K562 (cell line): ENCODE data around the gene LBR. TPM values are rescaled to one million over a fixed set of nuclear protein-coding genes. Genes with fewer than 3 reads are reported as not detected.

Experiments
- EP400 ChIP-seq: fragments of 450-650 bp; IDR thresholded peaks from 2 replicates; pipeline ENCODE4 v1.6.1; 2017; ENCODE audit warnings: antibody characterized with exemption, mild to moderate bottlenecking, moderate library complexity
- NR4A1 ChIP-seq, 2 experiments: fragments of 250-450 bp in 1 of 2; fragments of 450-650 bp in 1 of 2; sonication (Bioruptor Pico) in 1 of 2; IDR thresholded peaks; 2 replicates each; pipeline versions ENCODE4 v1.4.0 to v1.6.1; 2016 to 2020; ENCODE audit warnings: mild to moderate bottlenecking in 2 of 2, missing compliant biosample characterization in 1 of 2, missing genetic modification characterization in 1 of 2, moderate library complexity in 1 of 2
- RBM34 ChIP-seq: fragments of 200-400 bp; formaldehyde crosslinking; IDR thresholded peaks from 2 replicates; pipeline ENCODE4 v1.6.1; 2018; ENCODE audit warnings: low read length, borderline replicate concordance; ENCODE audit not compliant: insufficient read depth
- RNF2 ChIP-seq: sonication (generic); IDR thresholded peaks from 2 replicates; pipeline ENCODE4 v1.6.1; 2016
- SRSF1 ChIP-seq: fragments of 200-400 bp; formaldehyde crosslinking; IDR thresholded peaks from 2 replicates; pipeline ENCODE4 v1.6.1; 2017; ENCODE audit warnings: mild to moderate bottlenecking, low read depth, low read length, moderate library complexity
- TCFL5 ChIP-seq: fragments of 250-450 bp; sonication (Bioruptor Pico); conservative IDR thresholded peaks from 2 replicates; pipeline ENCODE4 v1.6.1; 2021; ENCODE audit warnings: mild to moderate bottlenecking, moderate library complexity, matching md5 sums
- ZNF766 ChIP-seq: fragments of 200-800 bp; sonication (Bioruptor generic); conservative IDR thresholded peaks from 2 replicates; pipeline ENCODE4 v1.6.1; 2016; ENCODE audit warnings: missing genetic modification characterization, missing compliant biosample characterization
- polyA plus RNA-seq, 8 experiments: library from polyadenylated mRNA; depleted of rRNA in 4 of 8; stranded (reverse) in 5 of 8; unstranded in 3 of 8; fragments of >200 nt; fragmentation: Nextera tagmentation in 2 of 8; fragmentation: Illumina TruSeq in 1 of 8; extraction: Ambion mirVana in 2 of 8; extraction: Trizol in 1 of 8; gene quantifications; 2 replicates each; pipeline versions ENCODE4 v1.2.1 to v1.2.3, GENCODE V29; 2011 to 2014; ENCODE audit warnings: inconsistent platforms in 1 of 8, missing spikeins in 1 of 8
- total RNA-seq, 7 experiments: library from RNA; depleted of rRNA in 6 of 7; stranded (reverse); fragments of >200 nt in 6 of 7; fragmentation: Illumina TruSeq in 2 of 7; extraction: Trizol in 2 of 7; gene quantifications; 2 replicates each; pipeline versions ENCODE4 v1.2.1 to v1.2.3, GENCODE V29; 2011 to 2021; ENCODE audit warnings: low replicate concordance in 1 of 7
- TF ChIP-seq, protein P1 (sequence below): sonication (generic); formaldehyde crosslinking; IDR thresholded peaks from 2 replicates; pipeline ENCODE4 v1.8.0; 2023; ENCODE audit warnings: missing genetic modification reagents, mild to moderate bottlenecking, borderline replicate concordance
- TF ChIP-seq, protein P2 (sequence below): fragments of 450-650 bp; IDR thresholded peaks from 2 replicates; pipeline ENCODE4 v1.6.1; 2016; ENCODE audit warnings: borderline replicate concordance
- TF ChIP-seq, protein P3 (sequence below): fragments of 450-650 bp; IDR thresholded peaks from 2 replicates; pipeline ENCODE4 v1.6.1; 2017; ENCODE audit warnings: mild to moderate bottlenecking, moderate library complexity

The LBR gene
- total and polyA plus RNA-seq, 9 of the 15 experiments (the other 6 are each of a cell fraction or from before 2014, with no cell fraction given), result 102 to 229 (median 197) TPM

DNA sequence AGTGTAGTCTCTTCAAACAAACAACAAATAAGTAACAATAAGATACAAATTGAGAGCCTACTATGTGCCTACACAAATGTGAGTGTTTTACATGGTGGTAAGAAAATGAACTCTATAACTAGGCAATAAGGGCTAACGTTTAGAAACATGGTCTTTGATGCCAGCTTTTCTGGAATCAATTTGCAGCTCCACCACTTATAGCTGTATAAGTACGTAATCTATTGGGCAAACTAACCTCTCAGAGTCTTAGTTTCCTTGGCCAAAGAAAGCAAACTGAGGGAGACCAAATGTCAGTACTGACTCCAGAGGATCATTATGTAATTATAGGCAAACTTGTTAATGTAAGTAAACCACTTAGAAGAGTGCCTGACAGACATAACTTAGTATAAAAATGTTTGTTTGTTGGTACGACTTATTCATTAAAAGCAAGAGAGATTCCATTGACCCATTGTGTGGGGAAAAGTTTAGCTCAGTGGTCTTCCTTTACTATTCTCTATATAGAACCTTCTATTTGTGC, 59.7 kb downstream of the LBR start (continued):
- TF ChIP-seq, protein P1, sequence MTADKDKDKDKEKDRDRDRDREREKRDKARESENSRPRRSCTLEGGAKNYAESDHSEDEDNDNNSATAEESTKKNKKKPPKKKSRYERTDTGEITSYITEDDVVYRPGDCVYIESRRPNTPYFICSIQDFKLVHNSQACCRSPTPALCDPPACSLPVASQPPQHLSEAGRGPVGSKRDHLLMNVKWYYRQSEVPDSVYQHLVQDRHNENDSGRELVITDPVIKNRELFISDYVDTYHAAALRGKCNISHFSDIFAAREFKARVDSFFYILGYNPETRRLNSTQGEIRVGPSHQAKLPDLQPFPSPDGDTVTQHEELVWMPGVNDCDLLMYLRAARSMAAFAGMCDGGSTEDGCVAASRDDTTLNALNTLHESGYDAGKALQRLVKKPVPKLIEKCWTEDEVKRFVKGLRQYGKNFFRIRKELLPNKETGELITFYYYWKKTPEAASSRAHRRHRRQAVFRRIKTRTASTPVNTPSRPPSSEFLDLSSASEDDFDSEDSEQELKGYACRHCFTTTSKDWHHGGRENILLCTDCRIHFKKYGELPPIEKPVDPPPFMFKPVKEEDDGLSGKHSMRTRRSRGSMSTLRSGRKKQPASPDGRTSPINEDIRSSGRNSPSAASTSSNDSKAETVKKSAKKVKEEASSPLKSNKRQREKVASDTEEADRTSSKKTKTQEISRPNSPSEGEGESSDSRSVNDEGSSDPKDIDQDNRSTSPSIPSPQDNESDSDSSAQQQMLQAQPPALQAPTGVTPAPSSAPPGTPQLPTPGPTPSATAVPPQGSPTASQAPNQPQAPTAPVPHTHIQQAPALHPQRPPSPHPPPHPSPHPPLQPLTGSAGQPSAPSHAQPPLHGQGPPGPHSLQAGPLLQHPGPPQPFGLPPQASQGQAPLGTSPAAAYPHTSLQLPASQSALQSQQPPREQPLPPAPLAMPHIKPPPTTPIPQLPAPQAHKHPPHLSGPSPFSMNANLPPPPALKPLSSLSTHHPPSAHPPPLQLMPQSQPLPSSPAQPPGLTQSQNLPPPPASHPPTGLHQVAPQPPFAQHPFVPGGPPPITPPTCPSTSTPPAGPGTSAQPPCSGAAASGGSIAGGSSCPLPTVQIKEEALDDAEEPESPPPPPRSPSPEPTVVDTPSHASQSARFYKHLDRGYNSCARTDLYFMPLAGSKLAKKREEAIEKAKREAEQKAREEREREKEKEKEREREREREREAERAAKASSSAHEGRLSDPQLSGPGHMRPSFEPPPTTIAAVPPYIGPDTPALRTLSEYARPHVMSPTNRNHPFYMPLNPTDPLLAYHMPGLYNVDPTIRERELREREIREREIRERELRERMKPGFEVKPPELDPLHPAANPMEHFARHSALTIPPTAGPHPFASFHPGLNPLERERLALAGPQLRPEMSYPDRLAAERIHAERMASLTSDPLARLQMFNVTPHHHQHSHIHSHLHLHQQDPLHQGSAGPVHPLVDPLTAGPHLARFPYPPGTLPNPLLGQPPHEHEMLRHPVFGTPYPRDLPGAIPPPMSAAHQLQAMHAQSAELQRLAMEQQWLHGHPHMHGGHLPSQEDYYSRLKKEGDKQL, result no peak
- TF ChIP-seq SRSF1 (no peak), RBM34 (no peak), EP400 (no peak), RNF2 (no peak), NR4A1 (CRISPR knock-in tag; IDR thresholded peaks at IDR 0.05) (no peak), NR4A1 (tag; IDR thresholded peaks at IDR 0.05) (no peak), TCFL5 (CRISPR knock-in tag) (no peak), ZNF766 (CRISPR knock-in tag) (no peak)
- TF ChIP-seq, protein P2, sequence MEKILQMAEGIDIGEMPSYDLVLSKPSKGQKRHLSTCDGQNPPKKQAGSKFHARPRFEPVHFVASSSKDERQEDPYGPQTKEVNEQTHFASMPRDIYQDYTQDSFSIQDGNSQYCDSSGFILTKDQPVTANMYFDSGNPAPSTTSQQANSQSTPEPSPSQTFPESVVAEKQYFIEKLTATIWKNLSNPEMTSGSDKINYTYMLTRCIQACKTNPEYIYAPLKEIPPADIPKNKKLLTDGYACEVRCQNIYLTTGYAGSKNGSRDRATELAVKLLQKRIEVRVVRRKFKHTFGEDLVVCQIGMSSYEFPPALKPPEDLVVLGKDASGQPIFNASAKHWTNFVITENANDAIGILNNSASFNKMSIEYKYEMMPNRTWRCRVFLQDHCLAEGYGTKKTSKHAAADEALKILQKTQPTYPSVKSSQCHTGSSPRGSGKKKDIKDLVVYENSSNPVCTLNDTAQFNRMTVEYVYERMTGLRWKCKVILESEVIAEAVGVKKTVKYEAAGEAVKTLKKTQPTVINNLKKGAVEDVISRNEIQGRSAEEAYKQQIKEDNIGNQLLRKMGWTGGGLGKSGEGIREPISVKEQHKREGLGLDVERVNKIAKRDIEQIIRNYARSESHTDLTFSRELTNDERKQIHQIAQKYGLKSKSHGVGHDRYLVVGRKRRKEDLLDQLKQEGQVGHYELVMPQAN, result no peak
- TF ChIP-seq, protein P3, sequence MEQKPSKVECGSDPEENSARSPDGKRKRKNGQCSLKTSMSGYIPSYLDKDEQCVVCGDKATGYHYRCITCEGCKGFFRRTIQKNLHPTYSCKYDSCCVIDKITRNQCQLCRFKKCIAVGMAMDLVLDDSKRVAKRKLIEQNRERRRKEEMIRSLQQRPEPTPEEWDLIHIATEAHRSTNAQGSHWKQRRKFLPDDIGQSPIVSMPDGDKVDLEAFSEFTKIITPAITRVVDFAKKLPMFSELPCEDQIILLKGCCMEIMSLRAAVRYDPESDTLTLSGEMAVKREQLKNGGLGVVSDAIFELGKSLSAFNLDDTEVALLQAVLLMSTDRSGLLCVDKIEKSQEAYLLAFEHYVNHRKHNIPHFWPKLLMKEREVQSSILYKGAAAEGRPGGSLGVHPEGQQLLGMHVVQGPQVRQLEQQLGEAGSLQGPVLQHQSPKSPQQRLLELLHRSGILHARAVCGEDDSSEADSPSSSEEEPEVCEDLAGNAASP, result no peak
